Muscle of arm (tissue), 12 donors: ENCODE measurements around the gene MRPL10. TPM values are rescaled to one million over a fixed set of nuclear protein-coding genes. Genes with fewer than 3 reads are reported as not detected.

Experiments used
- DNase-seq: peaks from one replicate; pipeline ENCODE4 v3.0.0-alpha.2; 2013
- polyA plus RNA-seq, 12 donors: library from polyadenylated mRNA; unstranded; fragments of 120-200 nt; gene quantifications; one replicate each; pipeline ENCODE4 v1.2.1, GENCODE V29; 2013; ENCODE audit not compliant: insufficient read length in 12 of 12

MRPL10 gene
- polyA plus RNA-seq, 12 donors = 38.6 to 66.4 (median 51.1) TPM; not detected in 1

DNA sequence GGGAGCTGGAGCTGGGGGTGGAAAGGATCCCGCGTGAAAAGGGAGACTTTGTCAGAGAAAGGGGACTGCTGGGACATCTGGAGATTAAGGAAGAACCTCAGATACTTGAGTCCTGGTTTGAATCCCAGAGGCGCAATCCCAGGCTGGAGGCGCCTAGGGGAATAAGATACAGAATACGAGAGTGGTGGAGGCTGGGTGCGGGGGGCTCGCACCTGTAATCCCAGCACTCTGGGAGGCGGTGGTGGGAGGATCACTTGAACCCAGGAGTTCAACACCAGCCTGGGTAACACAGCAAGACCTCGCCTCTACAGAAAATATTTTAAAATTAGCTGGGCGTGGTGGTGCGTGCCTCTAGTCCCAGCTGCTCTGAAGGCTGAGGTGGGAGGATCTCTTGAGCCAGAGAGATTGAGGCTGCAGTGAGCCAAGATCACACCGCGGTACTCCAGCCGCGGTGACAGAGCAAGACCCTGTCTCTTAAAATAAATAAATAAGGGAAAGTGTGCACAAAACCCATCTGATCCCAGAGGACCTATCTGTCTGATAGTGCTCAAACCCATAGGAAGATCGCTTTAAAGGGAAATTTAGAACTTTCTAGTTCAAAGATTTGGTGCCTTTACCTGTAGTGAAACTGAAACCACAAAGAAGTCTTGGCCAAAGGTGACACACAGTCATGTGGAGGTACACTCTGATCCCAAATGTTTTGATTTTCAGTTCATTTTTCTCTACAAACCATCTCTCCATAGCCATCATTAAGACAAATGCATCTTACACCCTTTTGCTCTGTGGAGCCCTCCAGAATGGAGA lies 10.3 kb upstream of the MRPL10 start:
- no peak for DNase-seq

DNA sequence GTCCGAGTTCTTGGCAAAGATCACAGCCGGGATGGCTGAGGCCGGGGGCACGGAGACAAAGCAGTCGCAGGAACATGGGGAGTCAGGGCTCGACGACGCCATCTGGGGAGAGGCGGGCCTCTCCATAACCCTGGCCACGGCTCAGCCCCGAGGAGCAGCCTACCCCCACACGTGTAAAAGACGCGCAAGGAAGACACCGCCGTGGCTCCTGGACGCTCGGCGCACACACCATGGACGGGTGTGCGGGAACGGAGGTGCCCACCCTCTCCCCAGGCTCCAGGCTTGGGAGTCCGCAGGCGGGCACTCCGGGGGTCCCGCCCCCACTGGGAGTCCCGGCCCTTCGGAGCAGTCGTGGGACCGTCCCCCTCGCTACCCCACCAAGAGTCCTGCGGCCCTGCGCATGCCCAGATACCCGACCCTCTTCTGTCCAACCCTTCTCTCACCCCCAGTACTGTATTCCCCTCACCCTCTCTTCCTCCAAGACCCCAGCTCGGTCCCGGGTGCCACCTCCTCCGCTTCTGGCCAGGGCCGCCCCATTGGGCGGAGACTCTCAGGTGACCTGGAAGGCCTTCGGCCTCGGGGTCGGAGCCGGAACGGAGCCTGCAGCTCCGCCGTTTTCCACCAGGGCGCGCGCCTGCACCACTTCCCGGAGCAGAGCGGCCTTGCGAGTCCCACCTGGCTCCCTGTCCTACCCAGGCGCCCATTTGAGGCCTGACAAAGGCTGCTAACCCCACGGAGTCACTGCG lies 9.6 kb upstream of the MRPL10 start, which contains the start of gene SCRN2:
Gene SCRN2, minus strand, starts transcription at position 532 of the 746 bp plus-strand sequence. Its CDS starts 430 bp downstream, at position 102.
- DNase-seq = peak; percentile 92

DNA sequence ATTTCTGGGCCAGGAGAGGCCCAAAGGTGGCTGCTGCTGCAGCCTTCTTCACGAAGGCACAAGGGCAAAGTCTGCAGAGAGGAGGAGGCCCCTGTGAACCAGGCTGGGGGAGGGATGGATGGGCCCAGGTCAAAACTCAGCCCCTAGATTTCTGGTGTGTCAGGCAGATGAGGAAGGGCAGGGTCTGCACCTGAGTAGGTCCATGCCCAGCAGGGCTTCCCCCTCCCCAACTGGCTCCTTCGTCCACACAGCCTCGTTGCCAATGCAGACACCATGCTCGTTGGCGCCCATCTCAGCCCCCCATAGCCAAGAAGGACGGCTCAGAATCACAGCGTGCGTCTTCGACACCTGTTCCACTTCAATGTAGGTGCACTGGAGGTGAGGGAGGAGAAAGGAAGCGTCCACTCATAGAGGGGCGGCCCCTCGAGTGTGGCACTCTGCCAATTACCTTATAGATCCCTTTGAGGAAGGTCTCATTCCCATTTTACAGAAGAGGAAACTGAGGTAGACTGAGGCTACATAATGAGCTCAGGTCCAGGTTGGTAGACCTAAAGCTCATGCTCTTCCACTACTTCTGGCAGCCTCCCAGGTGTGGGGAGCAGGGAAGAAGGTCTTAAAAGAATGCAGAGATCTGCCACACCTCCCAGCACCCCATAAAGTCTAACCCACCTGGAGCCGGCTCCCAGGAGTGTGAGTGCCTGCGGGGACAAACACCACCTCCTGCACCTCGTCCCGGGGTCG lies 8.8 kb upstream of the MRPL10 start:
- DNase-seq = no peak

GRCh38 chr17:47839071-47839470 lies 7.7 kb upstream of the MRPL10 start:
- no peak for DNase-seq

GRCh38 chr17:47838636-47839035 lies 7.3 kb upstream of the MRPL10 start:
- DNase-seq = no peak

DNA sequence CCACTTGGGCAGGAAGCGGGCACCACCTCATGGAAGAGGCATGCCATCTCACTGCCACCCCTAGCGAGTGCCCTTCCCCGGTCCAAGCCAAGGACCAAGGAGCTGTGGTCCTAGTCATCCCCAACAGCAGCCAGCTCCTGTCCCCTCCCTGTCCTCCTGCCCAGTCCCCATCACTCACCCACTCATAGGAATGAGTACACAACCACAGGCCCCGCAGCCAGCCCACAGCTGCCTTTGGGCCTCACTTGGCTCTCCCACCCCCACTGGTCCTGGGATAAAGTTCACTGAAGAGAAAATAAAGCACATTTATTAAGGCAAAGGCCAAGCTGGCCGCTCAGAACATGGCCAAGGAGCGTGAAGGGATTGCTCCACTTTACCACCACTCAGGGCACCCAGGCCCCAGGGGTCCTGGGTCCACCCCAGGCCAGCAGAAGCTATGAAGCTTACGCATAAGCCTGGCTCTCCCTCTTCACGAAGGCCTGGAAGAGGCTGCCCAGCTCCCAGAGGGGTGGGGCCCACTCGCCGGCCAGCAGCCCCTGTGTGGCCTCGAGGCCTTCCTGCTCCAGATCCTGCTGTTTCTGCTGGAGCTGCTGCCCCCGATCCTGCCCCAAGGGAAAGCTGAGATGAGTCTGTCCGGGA lies 6.2 kb upstream of the MRPL10 start:
- no peak for DNase-seq

DNA sequence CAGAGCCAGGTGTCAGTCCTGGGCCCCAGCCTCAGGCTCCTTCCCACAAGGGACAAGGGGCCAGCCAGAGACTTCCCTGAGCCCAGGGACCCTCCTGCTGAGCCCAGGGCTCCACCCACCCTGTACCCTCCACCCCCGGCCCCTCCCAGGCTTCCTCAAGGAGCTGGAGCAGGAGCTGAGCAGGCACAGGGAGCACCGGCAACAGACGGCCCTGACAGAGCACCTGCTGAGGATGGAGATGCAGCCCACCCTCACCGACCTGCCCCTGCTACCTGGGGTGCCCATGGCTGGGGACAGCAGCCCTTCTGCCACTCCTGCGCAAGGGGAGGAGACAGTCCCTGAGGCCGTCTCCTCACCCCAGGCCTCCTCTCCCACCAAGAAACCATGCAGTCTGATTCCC lies 5.3 kb upstream of the MRPL10 start:
- no peak for DNase-seq

DNA sequence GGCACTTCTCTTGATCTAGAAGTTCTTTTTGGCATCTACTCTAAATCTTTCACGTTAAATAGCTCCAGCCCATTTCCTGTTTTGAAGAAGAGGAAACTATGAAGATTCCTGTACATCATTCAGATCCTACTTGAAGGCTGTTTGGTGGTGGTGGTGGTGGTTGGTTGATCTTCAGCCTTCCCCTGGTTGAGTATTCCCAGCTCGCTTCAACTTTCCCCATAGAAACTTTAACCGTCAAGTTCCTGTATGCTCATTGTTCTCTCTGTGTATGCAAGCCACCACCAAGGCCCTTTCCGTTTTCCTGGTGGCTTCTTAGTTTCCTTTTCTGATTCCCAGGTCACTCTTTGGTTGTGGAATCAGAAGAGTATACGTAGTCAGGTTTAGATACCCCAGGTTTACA lies 3.4 kb upstream of the MRPL10 start:
- no peak for DNase-seq

DNA sequence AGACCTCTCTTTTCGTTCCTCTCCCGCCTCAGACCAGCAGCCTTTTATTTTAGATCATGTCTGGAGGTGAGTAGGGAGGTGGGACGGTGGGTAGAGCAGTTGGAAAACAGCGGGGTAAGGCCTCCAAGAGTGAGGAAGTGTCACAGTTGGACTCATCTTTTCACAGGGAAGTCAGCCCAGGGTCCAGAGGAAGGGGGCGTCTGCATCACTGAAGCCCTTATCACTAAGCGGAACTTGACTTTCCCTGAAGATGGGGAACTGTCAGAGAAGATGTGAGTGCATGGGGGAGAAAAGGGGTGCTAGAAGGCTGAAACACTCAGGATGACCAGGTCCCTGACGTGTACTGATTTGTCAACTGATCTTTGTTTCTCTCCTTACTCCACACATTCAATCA lies 590 bp upstream of the MRPL10 start:
- DNase-seq = no peak

- no peak for DNase-seq
Observed at GRCh38 chr17:47830396-47831002, 842 bp downstream of the MRPL10 start.

DNA sequence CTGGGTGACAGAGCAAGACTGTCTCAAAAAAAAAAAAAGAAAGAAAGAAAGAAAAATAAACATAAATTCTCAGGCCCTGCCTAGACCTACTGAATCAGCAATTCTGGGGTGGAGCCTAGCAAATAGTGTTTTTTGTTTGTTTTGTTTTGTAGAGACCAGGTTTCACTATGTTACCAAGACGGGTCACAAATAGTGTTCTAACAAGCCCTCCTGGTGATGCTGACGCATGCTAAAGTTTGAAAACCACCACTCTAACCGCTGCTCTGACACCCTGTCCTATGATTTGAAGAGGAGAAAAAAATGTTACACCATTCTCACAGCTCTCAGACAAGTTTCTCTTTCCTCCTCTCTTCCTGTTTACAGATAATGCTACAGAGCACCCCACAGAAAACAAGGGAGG lies 1.5 kb downstream of the MRPL10 start:
- no peak for DNase-seq

DNA sequence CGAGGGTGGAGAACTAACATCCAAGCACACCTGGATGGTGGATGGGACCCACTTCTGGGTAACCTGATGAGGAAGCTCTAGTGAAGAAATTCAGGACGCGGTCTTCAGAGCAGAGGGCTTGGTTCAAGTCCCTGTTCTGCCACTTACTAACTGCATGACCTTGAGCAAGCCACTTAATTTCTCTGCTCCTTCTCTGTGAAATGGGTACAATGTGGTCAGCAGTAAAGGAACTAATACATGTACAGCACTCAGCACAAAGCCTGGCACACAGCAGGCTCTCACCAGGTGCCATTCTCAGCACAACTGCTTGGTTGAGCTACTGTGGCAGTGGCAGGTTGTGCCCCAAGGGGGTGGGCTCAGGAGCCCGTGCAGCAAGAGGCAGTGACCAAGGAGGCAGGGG lies 7.8 kb downstream of the MRPL10 start:
- no peak for DNase-seq

DNA sequence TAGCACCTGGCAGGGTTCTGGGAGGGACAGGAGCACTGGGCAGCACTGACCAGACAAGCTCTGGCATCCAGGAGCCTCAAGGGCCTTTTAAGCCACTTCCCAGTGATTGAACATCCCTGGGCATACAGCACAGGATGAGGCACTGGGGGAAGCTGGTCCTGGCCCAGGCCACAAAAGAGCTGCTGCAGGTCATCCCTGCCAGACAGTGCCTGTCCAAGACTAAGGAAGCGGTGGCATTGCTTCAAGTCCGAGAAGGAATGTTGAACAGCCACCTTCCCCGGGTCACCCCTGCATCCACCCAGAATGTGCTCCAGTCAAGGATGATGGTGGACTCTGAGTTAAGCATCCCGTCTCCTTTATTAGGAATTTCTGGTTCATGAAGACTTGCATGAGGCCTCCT lies 8.6 kb downstream of the MRPL10 start:
- DNase-seq = no peak

- DNase-seq = peak; percentile 78
Observed at GRCh38 chr17:47821424-47822391, 9.6 kb downstream of the MRPL10 start, which contains the start of gene OSBPL7. OSBPL7 (minus strand) TSS chr17:47821794; CDS start chr17:47820278, 1,516 bp downstream.

GRCh38 chr17:47821031-47821423 lies 10.3 kb downstream of the MRPL10 start:
- no peak for DNase-seq

- DNase-seq = no peak
Observed at GRCh38 chr17:47820033-47820789, 11.1 kb downstream of the MRPL10 start.

DNA sequence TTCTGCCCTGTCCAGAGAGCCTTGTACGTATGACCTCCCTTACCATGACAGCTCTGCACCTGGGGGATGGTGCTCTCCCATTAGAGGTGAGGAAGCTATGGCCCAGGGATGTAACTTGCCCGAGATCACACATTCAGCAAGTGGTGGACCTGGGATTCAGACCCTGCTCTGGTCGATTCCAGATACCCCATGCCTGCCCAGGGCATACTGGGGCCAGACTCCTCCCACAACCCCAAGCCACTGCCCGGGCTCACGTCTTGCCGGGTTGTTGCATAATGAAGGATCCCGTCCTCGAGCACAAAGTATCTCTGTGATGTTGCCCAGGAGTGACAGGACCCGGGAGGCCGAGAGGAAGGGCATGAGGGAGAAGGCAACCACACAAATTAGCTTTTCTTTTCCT lies 11.9 kb downstream of the MRPL10 start:
- no peak for DNase-seq

DNA sequence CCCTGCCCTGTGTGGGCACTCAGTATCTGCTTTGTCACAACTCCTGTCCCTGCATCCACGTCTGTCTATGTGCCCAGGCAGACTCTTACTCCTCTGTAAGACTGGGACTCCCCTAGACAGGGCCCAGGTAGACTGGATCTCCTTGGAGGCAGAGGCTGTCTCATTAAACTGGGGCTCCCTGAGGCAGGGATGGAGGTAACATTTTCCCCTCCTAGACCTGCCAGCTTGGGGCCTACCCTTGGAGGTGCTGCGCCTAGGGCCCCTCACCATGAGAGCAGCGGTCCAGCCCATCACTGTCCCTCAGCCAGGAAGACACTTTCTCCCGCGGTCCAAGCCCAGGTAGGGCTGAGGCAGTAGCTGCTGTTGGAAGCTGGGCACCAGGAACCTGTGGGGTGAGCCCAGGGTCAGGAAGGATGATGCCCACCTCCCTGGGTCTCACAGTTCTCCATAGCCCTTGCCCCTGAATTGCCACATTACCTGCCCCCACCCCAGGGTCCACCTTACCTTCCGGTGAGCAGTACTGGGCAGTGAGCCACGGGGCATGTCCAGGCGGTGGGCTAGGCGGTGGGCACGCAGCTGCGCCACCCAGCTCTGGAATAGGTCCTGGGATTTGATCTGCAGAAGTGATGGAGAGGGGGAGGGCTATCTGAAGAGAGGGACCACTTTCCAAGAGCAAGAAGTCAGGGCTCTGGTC lies 13.2 kb downstream of the MRPL10 start:
- DNase-seq = no peak

GRCh38 chr17:47816947-47817346 lies 14.4 kb downstream of the MRPL10 start:
- no peak for DNase-seq
